WI38 (cell line): ENCODE measurements around the gene PLAC9.

Source experiments
- H3K4me3 ChIP-seq: 2 replicates; pipeline ENCODE4 v1.5.1; 2011; ENCODE audit warnings: low read depth, mild to moderate bottlenecking, control low read depth, low read length
- CTCF ChIP-seq: IDR thresholded peaks from 2 replicates; pipeline ENCODE4 v1.5.1; 2012; ENCODE audit warnings: low read depth, mild to moderate bottlenecking, control low read depth, low read length

PLAC9 gene

DNA sequence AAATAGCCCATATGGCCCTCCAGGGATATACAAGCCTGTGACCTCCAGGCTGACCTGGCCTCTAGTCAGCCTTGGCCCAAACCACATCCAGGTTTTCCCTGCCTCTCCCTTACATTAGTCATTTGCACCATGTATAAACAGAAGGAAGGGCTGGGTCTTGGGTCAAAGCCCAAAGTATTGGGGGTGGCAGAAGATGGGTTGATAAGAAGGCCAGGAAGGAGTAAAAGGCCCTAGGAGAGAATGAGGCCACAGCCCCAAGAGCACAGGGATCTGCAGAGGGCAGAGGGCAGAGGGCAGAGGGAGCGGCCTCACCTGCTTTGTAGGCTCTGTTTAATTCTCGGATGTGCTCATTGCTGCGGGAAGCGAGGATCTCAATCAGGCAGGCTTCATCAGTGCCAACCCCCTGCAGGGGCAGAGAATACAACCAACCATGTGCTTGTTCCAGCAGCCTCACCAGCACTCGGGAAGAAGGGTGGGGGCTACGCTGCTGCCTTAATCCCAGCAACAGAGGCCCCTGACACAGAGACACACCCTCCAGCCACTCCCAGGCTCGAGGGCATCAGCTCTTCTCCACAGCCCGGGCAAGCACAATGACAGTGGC is 31.3 kb downstream of the PLAC9 start:
- TF ChIP-seq CTCF: no peak
- H3K4me3 ChIP-seq: no peak overlapping the region

GRCh38 chr10:80164596-80164995 is 32.1 kb downstream of the PLAC9 start:
- no peak overlapping the region for H3K4me3 ChIP-seq
- no peak for TF ChIP-seq CTCF

GRCh38 chr10:80165173-80165572 is 32.6 kb downstream of the PLAC9 start:
- H3K4me3 ChIP-seq: no peak overlapping the region
- no peak for TF ChIP-seq CTCF

DNA sequence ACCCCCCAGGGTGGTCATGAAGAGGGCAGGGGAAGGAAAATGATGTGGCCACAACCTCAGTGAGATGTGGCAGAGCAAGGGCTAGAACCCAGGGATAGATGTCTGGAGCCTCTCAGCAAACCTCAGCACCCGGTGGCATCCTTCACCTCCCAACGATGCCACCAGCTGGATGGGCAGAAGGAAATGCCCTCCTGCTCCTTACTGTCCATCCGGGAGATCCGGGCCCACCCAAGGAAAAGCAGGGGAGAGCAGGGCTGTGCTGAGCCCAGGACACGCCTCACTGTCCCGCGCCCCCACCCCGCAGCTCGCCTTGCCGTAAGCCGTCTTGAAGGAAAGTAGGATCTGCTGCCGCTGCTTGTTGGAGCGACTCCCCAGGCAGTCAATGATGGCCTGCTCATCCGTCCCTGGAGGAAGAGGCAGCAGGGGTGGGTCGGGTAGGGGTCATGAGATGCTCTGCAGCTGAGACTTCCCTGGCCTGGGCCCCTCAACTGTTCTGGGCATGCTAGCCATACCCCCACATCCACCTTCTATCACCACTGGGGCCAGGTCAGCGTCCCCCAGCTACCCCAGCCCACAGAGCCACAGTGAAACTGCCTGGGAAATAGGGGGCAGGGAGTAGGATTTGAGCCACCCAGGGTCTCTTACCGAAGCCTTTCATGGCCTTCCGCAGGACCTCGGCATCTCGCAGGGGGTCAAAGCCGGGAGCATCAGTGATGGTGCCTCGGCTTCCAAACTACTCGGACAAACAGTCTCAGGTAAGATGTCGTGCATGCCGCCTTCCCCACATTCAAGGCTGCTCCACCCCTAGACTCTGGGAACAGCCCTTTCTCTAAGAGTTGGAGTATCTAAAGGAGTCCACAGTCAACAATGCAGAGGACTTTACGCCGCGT is 34.3 kb downstream of the PLAC9 start:
- H3K4me3 ChIP-seq: no peak overlapping the region
- no peak for TF ChIP-seq CTCF

DNA sequence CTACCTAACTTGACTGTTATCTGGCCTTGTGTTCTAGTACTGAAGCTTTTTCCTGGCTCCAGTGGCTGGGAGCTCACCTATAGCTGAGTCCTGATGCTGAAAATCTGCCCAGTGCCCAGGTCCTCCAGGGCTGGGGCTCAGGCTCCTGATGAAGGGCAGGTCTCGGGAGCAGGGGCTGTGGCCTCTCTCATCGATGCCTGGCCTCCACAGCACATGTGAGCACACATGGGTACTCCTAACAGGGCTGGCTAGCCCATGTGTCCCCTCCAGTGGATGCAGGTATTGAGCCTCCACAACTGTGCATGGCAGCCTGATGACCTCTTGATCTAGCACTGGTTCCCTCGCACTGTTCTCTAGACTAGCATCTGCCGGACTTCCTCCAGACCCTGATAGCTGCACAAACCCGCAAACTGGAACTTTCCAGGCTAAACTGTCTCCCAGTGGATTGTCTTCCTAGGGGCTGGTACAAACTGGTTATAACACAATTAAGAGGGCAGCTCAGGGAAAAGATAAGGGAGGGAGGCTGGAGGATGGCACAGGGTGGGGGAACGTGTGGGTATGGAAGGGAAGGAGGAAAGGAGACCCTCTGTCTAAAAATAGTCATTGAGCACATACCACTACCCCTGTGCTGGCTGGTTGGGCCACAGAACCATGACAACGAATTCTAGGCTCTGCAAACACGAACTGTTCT is 35.1 kb downstream of the PLAC9 start:
- no peak overlapping the region for H3K4me3 ChIP-seq
- no peak for TF ChIP-seq CTCF

DNA sequence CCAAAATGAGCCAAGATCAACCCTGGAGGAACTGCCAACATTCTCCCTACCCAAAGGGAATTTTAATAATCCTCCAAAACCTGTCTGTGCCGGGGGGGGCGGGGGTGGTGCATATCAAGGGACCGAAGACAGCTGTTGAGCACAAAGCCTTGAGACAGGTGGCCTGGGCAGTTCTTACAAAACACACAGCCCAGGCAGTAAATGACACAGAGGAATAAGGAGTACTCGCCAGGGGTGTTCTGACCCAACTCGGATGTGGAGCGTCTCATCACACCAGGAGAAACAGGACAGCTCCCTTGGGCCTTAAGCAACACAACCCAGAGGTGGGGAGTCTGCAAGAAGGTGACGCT is 35.6 kb downstream of the PLAC9 start:
- TF ChIP-seq CTCF: no peak
- H3K4me3 ChIP-seq: no peak overlapping the region

DNA sequence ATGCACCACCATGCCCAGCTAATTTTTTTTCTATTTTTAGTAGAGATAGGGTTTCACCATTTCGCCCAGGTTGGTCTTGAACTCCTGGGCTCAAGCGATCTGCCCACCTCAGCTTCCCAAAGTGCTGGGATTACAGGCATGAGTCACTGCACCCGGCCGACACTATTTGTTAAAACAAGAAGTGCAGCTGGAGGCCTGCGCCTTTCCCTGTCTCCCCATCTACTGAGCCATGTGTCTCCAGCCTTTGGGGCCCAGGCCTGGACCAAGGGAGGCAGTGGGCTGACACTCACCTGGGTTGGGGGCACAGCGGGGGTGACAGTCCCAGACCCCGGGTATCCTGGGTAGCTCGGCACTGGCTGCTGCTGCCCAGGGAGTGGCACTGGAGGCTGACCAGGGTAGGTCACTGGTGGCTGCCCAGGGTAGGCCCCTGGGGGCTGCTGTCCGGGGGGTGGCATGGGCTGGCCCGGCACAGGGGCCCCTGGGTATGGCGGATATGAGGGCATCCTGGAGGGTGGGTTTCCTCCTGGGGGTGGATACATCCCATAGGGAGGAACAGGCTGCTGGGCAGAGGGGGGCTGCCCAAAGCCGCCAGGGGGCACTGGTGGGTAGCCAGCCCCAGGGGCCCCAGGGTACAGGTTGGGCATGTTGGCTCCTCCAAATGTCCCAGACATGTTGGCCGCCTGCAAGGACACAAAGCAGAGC is 36.3 kb downstream of the PLAC9 start:
- no peak for TF ChIP-seq CTCF
- no peak overlapping the region for H3K4me3 ChIP-seq
